Epithelial cell of esophagus (primary cell): ENCODE data around the gene EBF3.

Experiments
- DNase-seq: peaks from one replicate; pipeline ENCODE4 v3.0.0; 2010; ENCODE audit warnings: low read depth
- H3K4me3 ChIP-seq: 2 replicates; pipeline ENCODE4 v1.5.1; 2011; ENCODE audit warnings: mild to moderate bottlenecking, low read length, control low read depth
- TF ChIP-seq, protein P1 (sequence below): IDR thresholded peaks from 2 replicates; pipeline ENCODE4 v1.5.1; 2011; ENCODE audit warnings: low read depth, mild to moderate bottlenecking, low read length, control low read depth, inconsistent platforms; ENCODE audit not compliant: insufficient read depth; ENCODE audit errors: missing control alignments

The EBF3 gene

DNA sequence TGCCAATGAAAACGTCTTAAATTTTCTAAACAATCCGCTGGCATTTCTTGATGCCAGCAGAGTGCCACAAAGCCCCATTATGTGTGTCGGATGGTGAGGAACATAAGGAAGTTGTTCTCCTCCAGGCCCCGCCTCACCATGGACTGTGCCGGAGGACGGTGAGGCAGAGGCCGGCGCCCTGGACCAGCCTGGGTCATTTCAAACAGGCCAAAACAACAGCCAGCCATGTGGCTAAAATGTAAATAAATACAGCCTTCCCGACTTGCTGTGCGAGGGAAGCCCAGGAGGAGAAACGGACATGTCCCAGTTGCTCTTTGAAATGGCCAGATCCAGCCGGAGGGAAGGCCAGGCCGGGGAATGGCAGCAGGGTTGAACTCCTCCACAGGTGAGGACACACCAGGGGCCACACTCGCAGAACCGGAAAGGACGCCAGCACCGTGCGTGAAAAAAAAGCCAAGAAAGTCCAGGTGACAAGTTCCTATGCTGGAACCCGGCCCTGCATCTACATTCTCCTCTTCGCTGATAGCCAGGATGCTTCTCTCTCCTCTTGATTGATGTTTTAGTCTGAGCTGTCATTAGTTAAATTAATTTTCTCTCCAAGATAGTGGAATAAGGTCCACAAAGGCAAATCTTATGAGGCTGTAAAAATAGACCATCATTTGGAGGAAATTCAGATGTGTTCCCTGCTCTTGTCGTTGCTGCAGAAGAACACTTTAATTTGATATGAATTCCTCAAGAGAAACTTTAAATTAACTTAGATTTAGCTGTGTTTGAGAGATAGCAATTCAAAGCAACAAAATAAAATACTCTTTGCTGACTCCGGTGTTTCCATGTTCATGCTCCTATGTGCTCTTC, 64.6 kb downstream of the EBF3 start:
- H3K4me3 ChIP-seq, result no peak overlapping the region
- TF ChIP-seq, protein P1, sequence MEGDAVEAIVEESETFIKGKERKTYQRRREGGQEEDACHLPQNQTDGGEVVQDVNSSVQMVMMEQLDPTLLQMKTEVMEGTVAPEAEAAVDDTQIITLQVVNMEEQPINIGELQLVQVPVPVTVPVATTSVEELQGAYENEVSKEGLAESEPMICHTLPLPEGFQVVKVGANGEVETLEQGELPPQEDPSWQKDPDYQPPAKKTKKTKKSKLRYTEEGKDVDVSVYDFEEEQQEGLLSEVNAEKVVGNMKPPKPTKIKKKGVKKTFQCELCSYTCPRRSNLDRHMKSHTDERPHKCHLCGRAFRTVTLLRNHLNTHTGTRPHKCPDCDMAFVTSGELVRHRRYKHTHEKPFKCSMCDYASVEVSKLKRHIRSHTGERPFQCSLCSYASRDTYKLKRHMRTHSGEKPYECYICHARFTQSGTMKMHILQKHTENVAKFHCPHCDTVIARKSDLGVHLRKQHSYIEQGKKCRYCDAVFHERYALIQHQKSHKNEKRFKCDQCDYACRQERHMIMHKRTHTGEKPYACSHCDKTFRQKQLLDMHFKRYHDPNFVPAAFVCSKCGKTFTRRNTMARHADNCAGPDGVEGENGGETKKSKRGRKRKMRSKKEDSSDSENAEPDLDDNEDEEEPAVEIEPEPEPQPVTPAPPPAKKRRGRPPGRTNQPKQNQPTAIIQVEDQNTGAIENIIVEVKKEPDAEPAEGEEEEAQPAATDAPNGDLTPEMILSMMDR, result no peak
- DNase-seq, result no peak

DNA sequence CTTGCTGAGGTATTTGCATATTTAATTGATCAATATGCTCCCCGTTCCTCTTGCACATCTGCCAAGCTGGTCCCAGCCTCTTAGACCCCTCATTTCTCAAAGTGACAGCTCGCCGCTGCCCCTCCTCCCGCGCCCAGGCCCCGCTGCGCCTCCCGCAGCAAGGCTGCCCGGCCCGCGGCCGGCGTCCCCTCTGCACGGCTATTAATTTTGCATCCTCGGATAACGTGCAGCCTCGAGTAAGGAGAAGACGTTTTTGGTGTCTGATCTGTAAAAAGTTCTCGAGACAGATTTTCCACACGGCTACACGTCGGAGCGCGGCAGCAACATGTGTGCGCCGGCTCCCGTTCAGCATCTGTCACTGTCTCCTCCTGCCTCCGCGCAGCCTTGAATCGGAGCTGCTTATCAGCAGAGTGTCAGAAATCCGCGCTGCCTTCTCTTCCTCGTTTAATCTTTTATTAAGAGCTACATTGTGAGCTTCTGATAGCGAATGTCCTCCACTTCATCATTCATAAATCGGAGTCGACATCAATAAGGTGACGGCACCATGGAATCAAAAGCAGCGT, 65.3 kb downstream of the EBF3 start:
- TF ChIP-seq, protein P1, result no peak
- H3K4me3 ChIP-seq, result no peak overlapping the region
- no peak for DNase-seq

DNA sequence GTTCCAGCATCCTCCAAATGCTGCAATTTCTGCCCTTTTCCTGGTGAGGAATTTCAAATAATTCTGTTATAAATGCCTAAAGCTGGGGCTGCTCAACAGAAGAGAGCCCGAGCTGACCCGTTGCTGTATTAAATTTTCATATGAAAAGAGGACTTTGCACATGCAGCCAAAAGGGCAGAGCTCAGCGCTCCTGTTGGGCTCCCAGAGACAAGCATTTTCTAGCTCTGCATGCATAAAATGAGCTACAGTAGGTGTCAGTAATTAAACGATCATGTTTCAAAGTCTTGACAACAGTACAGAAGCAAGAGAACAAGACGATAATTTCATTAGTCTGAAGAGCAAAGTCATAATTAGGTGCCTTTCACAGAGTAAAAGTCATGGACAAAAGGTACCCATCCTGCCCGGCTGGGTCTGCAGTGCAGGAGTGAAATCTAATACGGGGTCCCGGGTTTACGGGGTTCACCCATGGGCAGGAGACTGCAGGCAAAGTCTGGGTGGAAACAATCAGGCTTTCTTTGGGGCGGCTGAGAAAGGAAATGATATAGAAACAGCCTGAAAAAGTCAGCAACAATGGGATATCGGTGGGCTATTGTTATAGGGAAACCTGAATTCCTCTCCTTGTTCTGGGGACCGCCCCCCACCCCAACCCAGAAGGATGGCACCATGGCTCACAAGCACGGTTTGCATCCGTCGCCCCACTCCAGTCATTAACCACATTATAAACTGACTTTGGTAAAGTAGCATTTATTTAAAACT, 66.0 kb downstream of the EBF3 start:
- TF ChIP-seq, protein P1, result no peak
- DNase-seq, result no peak

DNA sequence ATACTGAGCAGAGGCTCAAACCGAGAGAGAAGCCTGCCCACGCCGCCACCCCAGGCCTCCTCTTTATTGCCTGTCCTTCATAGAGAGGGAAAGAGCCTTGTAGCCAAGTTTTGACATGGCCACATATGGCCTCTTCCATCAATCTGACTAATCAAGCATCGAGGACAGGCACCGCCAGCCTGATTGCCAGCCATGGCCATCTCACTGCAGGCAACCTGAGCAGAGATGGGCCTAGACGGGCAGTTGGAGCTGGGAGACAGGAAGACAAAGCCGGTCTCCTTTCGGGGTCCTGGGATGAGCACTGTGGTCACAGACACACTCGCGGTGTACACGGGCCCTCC, 67.2 kb downstream of the EBF3 start:
- DNase-seq, result no peak
- no peak overlapping the region for H3K4me3 ChIP-seq
- TF ChIP-seq, protein P1, result no peak

More for the DNA sequence above, 66.0 kb downstream of the EBF3 start:
- no peak overlapping the region for H3K4me3 ChIP-seq

DNA sequence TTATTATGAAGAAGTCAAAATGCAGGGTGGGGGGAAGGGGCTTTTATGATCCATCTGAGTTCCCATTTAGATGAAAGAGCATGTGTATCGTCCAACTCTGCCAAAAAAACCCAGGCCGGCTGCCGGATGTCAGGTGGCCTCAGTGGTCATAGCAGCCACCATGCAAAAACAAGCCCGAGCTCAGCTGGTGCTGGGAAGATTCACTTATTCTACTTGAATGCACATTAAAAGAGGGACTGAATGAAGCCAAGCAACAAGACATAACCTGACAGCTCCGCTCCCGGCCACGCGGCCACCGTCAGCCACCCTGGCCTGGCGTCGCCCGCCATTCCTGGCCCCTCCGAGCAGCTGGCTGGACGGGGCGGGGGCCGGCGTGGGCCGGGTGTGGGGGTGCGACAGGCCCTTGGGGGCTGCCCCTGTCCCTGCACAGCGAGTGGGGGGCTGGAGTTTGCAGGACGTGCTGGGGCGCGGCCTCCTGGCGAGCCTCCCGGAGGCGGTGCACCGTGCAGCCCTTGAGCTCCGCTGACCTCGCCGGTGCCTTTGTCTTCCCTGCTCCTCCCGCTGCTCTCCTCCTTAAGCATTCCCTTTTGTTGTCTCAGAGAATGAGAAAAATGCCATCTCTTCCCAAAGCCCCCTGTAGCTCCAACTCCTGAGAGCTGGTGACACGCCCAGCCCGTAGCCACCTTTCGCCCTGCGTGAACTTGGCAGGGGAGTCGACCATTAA, 67.8 kb downstream of the EBF3 start:
- TF ChIP-seq, protein P1, result no peak
- DNase-seq, result no peak
- H3K4me3 ChIP-seq, result no peak overlapping the region

DNA sequence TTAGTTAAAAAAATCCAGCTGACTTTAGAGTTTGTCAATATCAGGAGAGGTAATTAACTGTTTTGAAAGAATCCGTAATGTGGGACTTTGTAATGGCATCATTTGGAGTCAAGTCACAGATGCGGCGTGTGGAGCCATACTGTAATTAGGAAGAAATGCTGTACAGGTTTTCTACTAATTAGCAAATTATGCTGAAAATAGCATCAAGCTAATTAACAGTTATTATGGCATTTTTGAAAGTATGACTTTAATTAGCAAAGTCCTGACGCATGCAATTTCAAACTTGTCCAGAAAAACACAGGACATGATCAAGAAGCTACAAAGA, 68.3 kb downstream of the EBF3 start:
- no peak for DNase-seq
- no peak overlapping the region for H3K4me3 ChIP-seq
- TF ChIP-seq, protein P1, result no peak
